Measurements from ENCODE around the gene ADGRV1.

DNA sequence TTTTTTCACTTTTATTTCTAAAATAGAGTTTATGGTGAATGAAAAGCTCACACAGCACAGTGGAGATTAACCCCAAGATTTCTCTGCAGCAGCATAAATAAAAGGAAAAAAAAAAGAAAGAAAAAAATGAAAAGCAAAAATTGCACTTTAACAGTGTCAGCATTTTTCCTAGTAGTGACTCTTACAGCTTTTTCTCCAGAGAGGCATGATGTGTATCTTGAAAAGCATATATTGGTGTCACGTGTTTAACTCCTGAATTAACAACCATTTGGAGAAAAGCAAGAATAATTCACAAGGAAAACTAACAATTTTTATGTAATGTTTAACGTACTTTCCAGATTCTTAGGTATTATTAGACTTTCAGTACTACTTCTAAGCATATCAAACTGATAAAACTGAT, 67.9 kb downstream of the ADGRV1 start:
- TF ChIP-seq RCOR1 (IDR thresholded peaks at IDR 0.05; ENCODE audit: low read length) (no peak), GABPA (IDR thresholded peaks at IDR 0.05; ENCODE audit: low read depth) (no peak), SMC3 (IDR thresholded peaks at IDR 0.05; ENCODE audit: low read depth, low read length) (no peak), RAD21 (IDR thresholded peaks at IDR 0.05; ENCODE audit: low read length) (no peak), CHD2 (IDR thresholded peaks at IDR 0.05; ENCODE audit: low read length, partially characterized antibody) (no peak), FOXM1 (IDR thresholded peaks at IDR 0.05; ENCODE audit: low read depth) (no peak), JUND (IDR thresholded peaks at IDR 0.05) (no peak)
- TF ChIP-seq, protein P1, sequence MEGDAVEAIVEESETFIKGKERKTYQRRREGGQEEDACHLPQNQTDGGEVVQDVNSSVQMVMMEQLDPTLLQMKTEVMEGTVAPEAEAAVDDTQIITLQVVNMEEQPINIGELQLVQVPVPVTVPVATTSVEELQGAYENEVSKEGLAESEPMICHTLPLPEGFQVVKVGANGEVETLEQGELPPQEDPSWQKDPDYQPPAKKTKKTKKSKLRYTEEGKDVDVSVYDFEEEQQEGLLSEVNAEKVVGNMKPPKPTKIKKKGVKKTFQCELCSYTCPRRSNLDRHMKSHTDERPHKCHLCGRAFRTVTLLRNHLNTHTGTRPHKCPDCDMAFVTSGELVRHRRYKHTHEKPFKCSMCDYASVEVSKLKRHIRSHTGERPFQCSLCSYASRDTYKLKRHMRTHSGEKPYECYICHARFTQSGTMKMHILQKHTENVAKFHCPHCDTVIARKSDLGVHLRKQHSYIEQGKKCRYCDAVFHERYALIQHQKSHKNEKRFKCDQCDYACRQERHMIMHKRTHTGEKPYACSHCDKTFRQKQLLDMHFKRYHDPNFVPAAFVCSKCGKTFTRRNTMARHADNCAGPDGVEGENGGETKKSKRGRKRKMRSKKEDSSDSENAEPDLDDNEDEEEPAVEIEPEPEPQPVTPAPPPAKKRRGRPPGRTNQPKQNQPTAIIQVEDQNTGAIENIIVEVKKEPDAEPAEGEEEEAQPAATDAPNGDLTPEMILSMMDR (IDR thresholded peaks at IDR 0.05): no peak
- TF ChIP-seq, protein P2, sequence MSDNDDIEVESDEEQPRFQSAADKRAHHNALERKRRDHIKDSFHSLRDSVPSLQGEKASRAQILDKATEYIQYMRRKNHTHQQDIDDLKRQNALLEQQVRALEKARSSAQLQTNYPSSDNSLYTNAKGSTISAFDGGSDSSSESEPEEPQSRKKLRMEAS (IDR thresholded peaks at IDR 0.05; ENCODE audit: low read depth): no peak
- TF ChIP-seq, protein P3, sequence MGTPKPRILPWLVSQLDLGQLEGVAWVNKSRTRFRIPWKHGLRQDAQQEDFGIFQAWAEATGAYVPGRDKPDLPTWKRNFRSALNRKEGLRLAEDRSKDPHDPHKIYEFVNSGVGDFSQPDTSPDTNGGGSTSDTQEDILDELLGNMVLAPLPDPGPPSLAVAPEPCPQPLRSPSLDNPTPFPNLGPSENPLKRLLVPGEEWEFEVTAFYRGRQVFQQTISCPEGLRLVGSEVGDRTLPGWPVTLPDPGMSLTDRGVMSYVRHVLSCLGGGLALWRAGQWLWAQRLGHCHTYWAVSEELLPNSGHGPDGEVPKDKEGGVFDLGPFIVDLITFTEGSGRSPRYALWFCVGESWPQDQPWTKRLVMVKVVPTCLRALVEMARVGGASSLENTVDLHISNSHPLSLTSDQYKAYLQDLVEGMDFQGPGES (IDR thresholded peaks at IDR 0.05; ENCODE audit: low read depth, low read length): no peak
- TF ChIP-seq, protein P4, sequence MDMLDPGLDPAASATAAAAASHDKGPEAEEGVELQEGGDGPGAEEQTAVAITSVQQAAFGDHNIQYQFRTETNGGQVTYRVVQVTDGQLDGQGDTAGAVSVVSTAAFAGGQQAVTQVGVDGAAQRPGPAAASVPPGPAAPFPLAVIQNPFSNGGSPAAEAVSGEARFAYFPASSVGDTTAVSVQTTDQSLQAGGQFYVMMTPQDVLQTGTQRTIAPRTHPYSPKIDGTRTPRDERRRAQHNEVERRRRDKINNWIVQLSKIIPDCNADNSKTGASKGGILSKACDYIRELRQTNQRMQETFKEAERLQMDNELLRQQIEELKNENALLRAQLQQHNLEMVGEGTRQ (IDR thresholded peaks at IDR 0.05; ENCODE audit: borderline replicate concordance, low read depth, low read length): no peak

All from SK-N-SH (cell line).